H1 (cell line): ENCODE measurements around the gene ALDH4A1. TPM values are rescaled to one million over a fixed set of nuclear protein-coding genes. Genes with fewer than 3 reads are reported as not detected.

ENCODE experiments used
- CTCF ChIA-PET: fragments of 300-600 bp; sonication (Branson Sonifier 250); formaldehyde crosslinking; loops from one replicate; lab custom pipeline; 2021; ENCODE audit not compliant: partially characterized antibody; lab: Charles Lee
- POLR2A ChIA-PET: fragments of 300-600 bp; sonication (Branson Sonifier 250); formaldehyde crosslinking; loops from one replicate; lab custom pipeline; 2021; ENCODE audit warnings: inconsistent platforms; ENCODE audit not compliant: partially characterized antibody; lab: Charles Lee
- DNase-seq, 2 experiments: peaks; one replicate each; pipeline versions ENCODE4 v3.0.0 to v3.0.0-alpha.2; 2010 to 2022; ENCODE audit warnings: low spot score in 2 of 2, low read depth in 1 of 2, mixed read lengths in 1 of 2
- FAIRE-seq: peaks from 2 replicates; lab custom pipeline; 2011; peaks lifted over from hg19 to GRCh38; lab: Jason Lieb, UNC
- H2AFZ ChIP-seq: 2 replicates; pipeline ENCODE4 v1.8.1; 2012; ENCODE audit warnings: low read length, inconsistent platforms
- H2AK5ac ChIP-seq: 2 replicates; pipeline ENCODE4 v1.6.1; 2013; ENCODE audit warnings: low read depth, low read length
- H2BK120ac ChIP-seq: replicated peaks from 2 replicates; pipeline ENCODE3; 2013; ENCODE audit warnings: low read depth, low read length, inconsistent platforms
- H2BK12ac ChIP-seq: 2 replicates; pipeline ENCODE4 v1.6.1; 2013; ENCODE audit warnings: low read depth, low read length
- H2BK15ac ChIP-seq: 2 replicates; pipeline ENCODE4 v1.6.1; 2013; ENCODE audit warnings: low read length
- H2BK20ac ChIP-seq: 2 replicates; pipeline ENCODE4 v1.6.1; 2013; ENCODE audit warnings: low read length
- H2BK5ac ChIP-seq: 2 replicates; pipeline ENCODE4 v1.6.1; 2013; ENCODE audit warnings: low read depth, low read length
- H3K14ac ChIP-seq: 2 replicates; pipeline ENCODE4 v1.6.1; 2013; ENCODE audit warnings: inconsistent platforms; ENCODE audit not compliant: insufficient read length
- H3K18ac ChIP-seq: 2 replicates; pipeline ENCODE4 v1.6.1; 2013; ENCODE audit warnings: low read length; ENCODE audit errors: extremely low read depth
- H3K23ac ChIP-seq: 2 replicates; pipeline ENCODE4 v1.6.1; 2013; ENCODE audit warnings: inconsistent platforms; ENCODE audit not compliant: insufficient read length
- H3K23me2 ChIP-seq: 2 replicates; pipeline ENCODE4 v1.6.1; 2013; ENCODE audit warnings: low read depth, low read length
- H3K27ac ChIP-seq: 2 replicates; pipeline ENCODE4 v1.6.1; 2011; ENCODE audit warnings: low read depth, low read length, inconsistent platforms
- H3K27me3 ChIP-seq, 4 experiments: replicated peaks in 1 of 4; 1 replicate in 1 of 4; 2 replicates in 3 of 4; pipeline versions ENCODE4 v1.6.1 to v1.8.1; 2011 to 2013; ENCODE audit warnings: low read length in 3 of 4, mild to moderate bottlenecking in 3 of 4, inconsistent platforms in 2 of 4, mixed read lengths in 2 of 4, moderate library complexity in 1 of 4; ENCODE audit not compliant: control insufficient read depth in 3 of 4, insufficient read depth in 3 of 4; ENCODE audit errors: extremely low read depth in 1 of 4
- H3K36me3 ChIP-seq, 4 experiments: 2 replicates each; pipeline versions ENCODE4 v1.6.1 to v1.8.1; 2011 to 2013; ENCODE audit warnings: mild to moderate bottlenecking in 4 of 4, low read length in 3 of 4, moderate library complexity in 2 of 4, control low read depth in 1 of 4, inconsistent platforms in 1 of 4; ENCODE audit not compliant: insufficient read depth in 4 of 4, control insufficient read depth in 2 of 4
- H3K4ac ChIP-seq: replicated peaks from 2 replicates; pipeline ENCODE3; 2013; ENCODE audit warnings: low read length, low read depth, mixed read lengths, inconsistent platforms; ENCODE audit not compliant: insufficient read length
- H3K4me1 ChIP-seq, 4 experiments: replicated peaks in 1 of 4; 1 replicate in 1 of 4; 2 replicates in 3 of 4; pipeline versions ENCODE4 v1.6.1 to v1.8.1; 2011 to 2013; ENCODE audit warnings: low read length in 3 of 4, inconsistent platforms in 2 of 4, mixed read lengths in 1 of 4; ENCODE audit not compliant: insufficient read depth in 4 of 4, control insufficient read depth in 3 of 4
- H3K4me2 ChIP-seq, 2 experiments: 2 replicates each; pipeline versions ENCODE4 v1.6.1 to v1.8.1; 2011 to 2013; ENCODE audit warnings: low read depth in 2 of 2, low read length in 2 of 2, control low read depth in 1 of 2, inconsistent platforms in 1 of 2, mild to moderate bottlenecking in 1 of 2; ENCODE audit not compliant: insufficient read depth in 1 of 2
- H3K4me3 ChIP-seq, 4 experiments: fragments of 200-600, 300-600 bp in 1 of 4; sonication (generic), shearing (Covaris generic), sonication (Bioruptor Twin) in 1 of 4; 2 replicates each; pipeline versions ENCODE4 v1.5.1 to v1.8.1; 2011 to 2016; ENCODE audit warnings: low read length in 4 of 4, low read depth in 3 of 4, control low read depth in 2 of 4, inconsistent platforms in 2 of 4, mild to moderate bottlenecking in 2 of 4, mixed read lengths in 1 of 4, moderate library complexity in 1 of 4; ENCODE audit not compliant: insufficient read depth in 2 of 4; ENCODE audit errors: extremely low read depth in 1 of 4
- H3K56ac ChIP-seq: replicated peaks from 2 replicates; pipeline ENCODE3; 2013; ENCODE audit warnings: low read depth, mild to moderate bottlenecking, mixed read lengths, low read length, inconsistent platforms; ENCODE audit not compliant: insufficient read length
- H3K79me1 ChIP-seq: 2 replicates; pipeline ENCODE4 v1.6.1; 2013; ENCODE audit warnings: low read depth, low read length, control low read depth
- H3K79me2 ChIP-seq, 2 experiments: 2 replicates each; pipeline versions ENCODE4 v1.6.1 to v1.8.1; 2012 to 2013; ENCODE audit warnings: low read length in 2 of 2, mild to moderate bottlenecking in 2 of 2, inconsistent platforms in 1 of 2; ENCODE audit not compliant: insufficient read depth in 2 of 2, control insufficient read depth in 1 of 2
- H3K9ac ChIP-seq, 4 experiments: replicated peaks in 1 of 4; 1 replicate in 1 of 4; 2 replicates in 3 of 4; pipeline versions ENCODE4 v1.6.1 to v1.8.1; 2011 to 2013; ENCODE audit warnings: low read depth in 3 of 4, low read length in 3 of 4, control low read depth in 2 of 4, mild to moderate bottlenecking in 2 of 4, moderate library complexity in 2 of 4, inconsistent platforms in 1 of 4; ENCODE audit errors: extremely low read depth in 1 of 4
- H3K9me3 ChIP-seq, 2 experiments: 2 replicates each; pipeline versions ENCODE4 v1.6.1 to v1.8.1; 2012 to 2013; ENCODE audit warnings: mild to moderate bottlenecking in 2 of 2, moderate library complexity in 2 of 2, control low read depth in 1 of 2, inconsistent platforms in 1 of 2, low read depth in 1 of 2, low read length in 1 of 2, mixed read lengths in 1 of 2; ENCODE audit not compliant: insufficient read depth in 2 of 2
- H4K20me1 ChIP-seq, 2 experiments: replicated peaks in 1 of 2; 2 replicates each; pipeline versions ENCODE3 to v1.8.1; 2011 to 2013; ENCODE audit warnings: inconsistent platforms in 2 of 2, low read length in 2 of 2, mild to moderate bottlenecking in 1 of 2; ENCODE audit not compliant: insufficient read depth in 2 of 2, control insufficient read depth in 1 of 2
- H4K5ac ChIP-seq: 2 replicates; pipeline ENCODE4 v1.6.1; 2013; ENCODE audit warnings: low read length, low read depth, mixed read lengths, inconsistent platforms; ENCODE audit not compliant: insufficient read length
- H4K8ac ChIP-seq: 2 replicates; pipeline ENCODE4 v1.8.0; 2013; ENCODE audit warnings: mild to moderate bottlenecking, moderate library complexity, low read length, inconsistent platforms; ENCODE audit not compliant: insufficient read depth; ENCODE audit errors: extremely low read depth
- H4K91ac ChIP-seq: replicated peaks from 2 replicates; pipeline ENCODE3; 2013; ENCODE audit warnings: low read length, mixed read lengths, inconsistent platforms; ENCODE audit not compliant: insufficient read length
- GABPA ChIP-seq: IDR thresholded peaks from 2 replicates; pipeline ENCODE4 v1.6.1; 2011; ENCODE audit warnings: mild to moderate bottlenecking, low read length, moderate library complexity, borderline replicate concordance; ENCODE audit not compliant: insufficient read depth
- KDM1A ChIP-seq: fragments of 200-600, 300-600 bp; sonication (generic); IDR thresholded peaks from 2 replicates; pipeline ENCODE4 v1.7.1; 2016; ENCODE audit warnings: mild to moderate bottlenecking, low read length, borderline replicate concordance
- SIX5 ChIP-seq: IDR thresholded peaks from 2 replicates; pipeline ENCODE4 v1.6.1; 2011; ENCODE audit warnings: mild to moderate bottlenecking, low read depth, low read length
- SRF ChIP-seq: IDR thresholded peaks from 2 replicates; pipeline ENCODE4 v1.6.1; 2011; ENCODE audit warnings: mild to moderate bottlenecking, low read depth, low read length, moderate library complexity
- WGBS, 2 experiments: shearing (Covaris generic) in 1 of 2; methylation state at CpG; one replicate each; pipeline versions ENCODE4 v1.1.6 to v1.1.7; 2013 to 2015; ENCODE audit warnings: low lambda C conversion rate in 2 of 2, mixed read lengths in 2 of 2, inconsistent platforms in 1 of 2, low coverage in 1 of 2, missing lambda C conversion rate in 1 of 2; ENCODE audit not compliant: insufficient replicate concordance in 2 of 2, insufficient coverage in 1 of 2, insufficient read length in 1 of 2; ENCODE audit errors: extremely low coverage in 1 of 2, missing lambda C conversion rate in 1 of 2; 5-methylcytosine and 5-hydroxymethylcytosine counted together
- polyA plus RNA-seq, 7 experiments: library from polyadenylated mRNA; depleted of rRNA in 3 of 7; stranded (reverse) in 5 of 7; unstranded in 2 of 7; fragments of >200 nt in 5 of 7; fragments of 200-250 nt in 2 of 7; gene quantifications; 1 replicate in 5 of 7; 2 replicates in 1 of 7; 4 replicates in 1 of 7; pipeline versions ENCODE4 v1.2.1 to v1.2.3, GENCODE V29; 2011 to 2013; ENCODE audit warnings: missing spikeins in 2 of 7, mixed read lengths in 2 of 7
- total RNA-seq: library from RNA; stranded (reverse); fragmentation: NEBNext Ultra II Directional; extraction: Animal tissue kit (Norgen Biotek cat#: 25700); gene quantifications from 2 replicates; pipeline ENCODE4 v1.2.1, GENCODE V29; 2021
- TF ChIP-seq, protein P1 (sequence below): IDR thresholded peaks from 2 replicates; pipeline ENCODE4 v1.6.1; 2012; ENCODE audit warnings: inconsistent platforms
- TF ChIP-seq, protein P2 (sequence below), 3 experiments: IDR thresholded peaks; 1 replicate in 2 of 3; 2 replicates in 1 of 3; pipeline versions ENCODE4 v1.5.1 to v1.6.1; 2011; ENCODE audit warnings: low read length in 3 of 3, mild to moderate bottlenecking in 3 of 3, inconsistent platforms in 2 of 3, low read depth in 1 of 3, moderate library complexity in 1 of 3; ENCODE audit not compliant: insufficient read depth in 1 of 3; ENCODE audit errors: control extremely low read depth in 1 of 3

The ALDH4A1 gene
- total and polyA plus RNA-seq, 2 of the 8 experiments (the other 6 are each of a cell fraction or from before 2014, with no cell fraction given), result 30.3 to 35.9 TPM

DNA sequence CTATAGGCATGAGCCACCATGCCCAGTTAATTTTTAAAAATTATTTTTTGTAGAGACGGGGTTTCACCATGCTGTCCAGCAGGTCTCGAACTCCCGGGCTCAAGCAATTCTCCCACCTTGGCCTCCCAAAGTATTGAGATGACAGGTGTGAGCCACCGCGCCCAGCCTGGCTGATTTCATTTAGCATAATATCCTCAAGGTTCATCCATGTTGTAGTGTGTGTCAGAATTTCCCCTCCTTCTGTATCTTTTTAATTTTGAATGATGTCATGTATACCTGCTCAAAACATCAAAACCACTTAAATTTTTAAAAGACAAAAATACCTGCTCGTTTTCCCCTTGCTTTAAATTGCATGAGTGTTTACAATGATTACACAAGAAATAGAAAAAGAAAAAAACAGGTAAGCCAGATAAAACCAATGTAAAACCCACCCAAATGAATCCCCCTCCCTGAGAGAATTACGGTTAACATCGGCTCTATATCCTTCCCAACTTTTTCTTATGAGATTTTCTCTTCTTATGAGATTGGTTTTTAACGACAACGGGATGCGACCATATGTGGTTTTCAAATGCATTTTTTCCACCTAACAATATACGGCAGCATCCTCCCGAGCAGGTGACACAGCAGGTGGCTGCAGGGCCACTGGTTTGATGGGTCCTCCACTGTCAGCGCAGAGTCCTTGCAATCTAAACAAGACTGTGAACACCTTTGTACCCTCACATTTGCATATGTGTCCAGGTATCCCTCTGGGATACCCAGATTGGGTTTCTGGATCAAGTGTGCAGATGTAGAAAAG, 32.0 kb upstream of the ALDH4A1 start:
- no peak overlapping the region for H2AK5ac ChIP-seq
- no peak overlapping the region for H3K9ac ChIP-seq
- H3K18ac ChIP-seq, result no peak overlapping the region
- H3K23ac ChIP-seq, result no peak overlapping the region
- no peaks in the 10 kb centered on the region for H3K27me3 ChIP-seq
- FAIRE-seq, result no peak
- no peak overlapping the region for H2BK120ac ChIP-seq
- no peak overlapping the region for H3K4ac ChIP-seq
- no peak overlapping the region for H3K14ac ChIP-seq
- H2BK5ac ChIP-seq, result no peak overlapping the region
- H4K8ac ChIP-seq, result no peak overlapping the region
- no peak overlapping the region for H3K56ac ChIP-seq
- H3K27ac ChIP-seq, result no peak overlapping the region
- no peak overlapping the region for H2AFZ ChIP-seq
- H2BK20ac ChIP-seq, result no peak overlapping the region
- 85% methylated on average over 14 of the region's 14 CpGs; no CpG with 5 or more reads in 1 of the 2 experiments for WGBS, 2 experiments
- no peak overlapping the region for H2BK15ac ChIP-seq
- peaks cover 7% of the 10 kb centered on the region for H3K79me1 ChIP-seq
- peaks cover 0 to 2% of the 10 kb centered on the region in 2 experiments for H4K20me1 ChIP-seq
- H2BK12ac ChIP-seq, result no peak overlapping the region
- no peak overlapping the region for H3K4me2 ChIP-seq
- no peaks in the 10 kb centered on the region; a peak in 1 of 4 replicates for H3K79me2 ChIP-seq
- H3K4me3 ChIP-seq, result no peak overlapping the region
- H3K23me2 ChIP-seq, result no peaks in the 10 kb centered on the region
- ChIA-PET CTCF (interaction anchor here (12.8 kb wide), 1 partner anchor 20 kb away, joined by 105 read pairs; no protein-coding TSS in a partner anchor), POLR2A (interaction anchor here (1.1 kb wide), 1 partner anchor 16 kb away, joined by 3 read pairs; no protein-coding TSS in a partner anchor)
- H4K91ac ChIP-seq, result no peak overlapping the region
- H3K9me3 ChIP-seq, result no peaks in the 10 kb centered on the region
- peaks cover 0 to 19% (median 12%) of the 10 kb centered on the region in 4 experiments; a peak in 4 of 7 replicates for H3K4me1 ChIP-seq
- no peak overlapping the region for H4K5ac ChIP-seq
- no peaks in the 10 kb centered on the region for H3K36me3 ChIP-seq
- TF ChIP-seq, protein P1, sequence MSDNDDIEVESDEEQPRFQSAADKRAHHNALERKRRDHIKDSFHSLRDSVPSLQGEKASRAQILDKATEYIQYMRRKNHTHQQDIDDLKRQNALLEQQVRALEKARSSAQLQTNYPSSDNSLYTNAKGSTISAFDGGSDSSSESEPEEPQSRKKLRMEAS, result no peak
- TF ChIP-seq GABPA (no peak), SIX5 (no peak), SRF (no peak), KDM1A (no peak)
- TF ChIP-seq, protein P2, sequence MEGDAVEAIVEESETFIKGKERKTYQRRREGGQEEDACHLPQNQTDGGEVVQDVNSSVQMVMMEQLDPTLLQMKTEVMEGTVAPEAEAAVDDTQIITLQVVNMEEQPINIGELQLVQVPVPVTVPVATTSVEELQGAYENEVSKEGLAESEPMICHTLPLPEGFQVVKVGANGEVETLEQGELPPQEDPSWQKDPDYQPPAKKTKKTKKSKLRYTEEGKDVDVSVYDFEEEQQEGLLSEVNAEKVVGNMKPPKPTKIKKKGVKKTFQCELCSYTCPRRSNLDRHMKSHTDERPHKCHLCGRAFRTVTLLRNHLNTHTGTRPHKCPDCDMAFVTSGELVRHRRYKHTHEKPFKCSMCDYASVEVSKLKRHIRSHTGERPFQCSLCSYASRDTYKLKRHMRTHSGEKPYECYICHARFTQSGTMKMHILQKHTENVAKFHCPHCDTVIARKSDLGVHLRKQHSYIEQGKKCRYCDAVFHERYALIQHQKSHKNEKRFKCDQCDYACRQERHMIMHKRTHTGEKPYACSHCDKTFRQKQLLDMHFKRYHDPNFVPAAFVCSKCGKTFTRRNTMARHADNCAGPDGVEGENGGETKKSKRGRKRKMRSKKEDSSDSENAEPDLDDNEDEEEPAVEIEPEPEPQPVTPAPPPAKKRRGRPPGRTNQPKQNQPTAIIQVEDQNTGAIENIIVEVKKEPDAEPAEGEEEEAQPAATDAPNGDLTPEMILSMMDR (IDR thresholded peaks at IDR 0.05; ENCODE audit: control extremely low read depth in 1 of 3, insufficient read depth in 1 of 3, low read depth in 1 of 3, low read length in 3 of 3), result no peak
- DNase-seq, result no peak
